Panc1 (cell line): ENCODE data around the gene TMEM203. TPM values are rescaled to one million over a fixed set of nuclear protein-coding genes. Genes with fewer than 3 reads are reported as not detected.
A peak's percentile ranks its signal among the peaks of the same experiment; 100 is the strongest.

Experiments used
- ATAC-seq: fragments of 200-7000 bp; cut with Tn5 transposase; 2 replicates; pipeline ENCODE4 v1.9.1; 2020; ENCODE audit warnings: mild to moderate bottlenecking, moderate library complexity
- BruUV-seq: library from RNA; stranded (reverse); fragments of 400-500 nt; replicated peaks from 2 replicates; lab custom pipeline; 2021; lab: Mats Ljungman, UMichigan
- CTCF ChIA-PET: fragments of 300-600 bp; sonication (Branson Sonifier 250); formaldehyde crosslinking; loops from one replicate; lab custom pipeline; 2022; ENCODE audit warnings: antibody characterized with exemption; lab: Charles Lee
- POLR2A ChIA-PET: fragments of 300-600 bp; sonication (Branson Sonifier 250); formaldehyde crosslinking; loops from one replicate; lab custom pipeline; 2022; ENCODE audit warnings: antibody characterized with exemption; lab: Charles Lee
- DNase-seq: peaks from one replicate; pipeline ENCODE4 v3.0.0-alpha.2; 2010; ENCODE audit warnings: low read depth, low spot score
- H3K27ac ChIP-seq: 2 replicates; pipeline ENCODE4 v1.5.1; 2011; ENCODE audit warnings: mild to moderate bottlenecking, low read length, inconsistent platforms
- H3K27me3 ChIP-seq: fragments of 200-500 bp; sonication (Bioruptor generic); 2 replicates; pipeline ENCODE4 v1.6.0; 2014; ENCODE audit warnings: low read length, inconsistent platforms; ENCODE audit not compliant: control insufficient read depth, insufficient read depth
- H3K36me3 ChIP-seq: fragments of 200-500 bp; sonication (Bioruptor generic); 2 replicates; pipeline ENCODE4 v1.5.1; 2014; ENCODE audit warnings: inconsistent platforms, mild to moderate bottlenecking, low read length, moderate library complexity; ENCODE audit not compliant: control insufficient read depth, insufficient read depth
- H3K4me1 ChIP-seq: 2 replicates; pipeline ENCODE4 v1.5.1; 2011; ENCODE audit warnings: inconsistent platforms, mild to moderate bottlenecking, low read length, moderate library complexity; ENCODE audit not compliant: control insufficient read depth, insufficient read depth
- H3K4me3 ChIP-seq, 2 experiments: 2 replicates each; pipeline ENCODE4 v1.5.1; 2011 to 2012; ENCODE audit warnings: low read depth in 2 of 2, low read length in 2 of 2, mild to moderate bottlenecking in 2 of 2, inconsistent platforms in 1 of 2, moderate library complexity in 1 of 2
- H3K9me3 ChIP-seq: fragments of 200-500 bp; sonication (Bioruptor generic); 2 replicates; pipeline ENCODE4 v1.5.1; 2014; ENCODE audit warnings: low read depth, mild to moderate bottlenecking, inconsistent platforms, low read length, moderate library complexity; ENCODE audit not compliant: control insufficient read depth, insufficient read depth
- POLR2AphosphoS5 ChIP-seq: IDR thresholded peaks from 2 replicates; pipeline ENCODE4 v1.6.1; 2012; ENCODE audit warnings: mild to moderate bottlenecking, low read depth, low read length, moderate library complexity
- REST ChIP-seq, 2 experiments: IDR thresholded peaks; 2 replicates each; pipeline ENCODE4 v1.6.1; 2011 to 2012; ENCODE audit warnings: low read depth in 2 of 2, control low read depth in 1 of 2, low read length in 1 of 2, mild to moderate bottlenecking in 1 of 2, moderate library complexity in 1 of 2; ENCODE audit not compliant: insufficient read depth in 1 of 2
- SIN3A ChIP-seq: IDR thresholded peaks from 2 replicates; pipeline ENCODE4 v1.6.1; 2012; ENCODE audit warnings: low read depth, mild to moderate bottlenecking, low read length, moderate library complexity, borderline replicate concordance; ENCODE audit not compliant: insufficient read depth
- TCF7L2 ChIP-seq: IDR thresholded peaks from 2 replicates; pipeline ENCODE4 v1.6.1; 2011; ENCODE audit warnings: mild to moderate bottlenecking, low read depth, low read length, inconsistent platforms
- in situ Hi-C: cut with HindIII; loops from 2 replicates; pipeline ENCODE4 v1.10.0; 2016; ENCODE audit warnings: low sequenced_read_pairs, low pct_unique_long_range_greater_than_20kb
- intact Hi-C: fragments of 100-400 bp; cut with micrococcal nuclease; formaldehyde crosslinking; loops from one replicate; pipeline ENCODE4 v1.10.0; 2022; ENCODE audit not compliant: unreplicated experiment
- total RNA-seq: library from RNA; stranded (reverse); gene quantifications from one replicate; pipeline ENCODE4 v1.2.1, GENCODE V29; 2021; ENCODE audit not compliant: unreplicated experiment
- TF ChIP-seq, protein P1 (sequence below): fragments of 450-650 bp; IDR thresholded peaks from 2 replicates; pipeline ENCODE4 v1.5.1; 2017; ENCODE audit warnings: mild to moderate bottlenecking

The TMEM203 gene
- total RNA-seq, 1 experiment from 2014 or later, result 25.4 TPM

DNA sequence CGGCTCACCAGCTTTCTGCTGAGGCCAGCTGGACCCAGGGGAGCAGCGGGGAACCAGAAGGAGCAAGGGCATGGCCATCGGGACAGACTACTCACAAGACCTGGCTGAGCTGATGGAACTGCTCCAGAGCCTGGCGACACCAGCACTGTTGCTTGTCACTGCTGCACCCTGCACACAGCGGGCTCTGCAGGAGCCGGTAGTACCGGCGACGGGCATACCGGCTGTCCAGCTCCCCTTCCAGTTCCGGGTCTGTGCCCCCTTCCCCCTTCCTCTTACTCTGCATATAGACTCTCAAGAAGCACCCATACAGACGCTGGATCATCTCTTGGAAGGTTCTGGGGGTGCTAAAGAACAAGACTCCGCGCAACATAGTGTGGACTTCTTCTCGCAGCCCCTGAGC, 18.1 kb downstream of the TMEM203 start:
- no peaks in the 10 kb centered on the region; the same call in 1 of the 2 replicates for H3K36me3 ChIP-seq
- CTCF ChIA-PET, result no interaction called here
- H3K4me3 ChIP-seq, result peak overlapping the region; percentile 88 to 89
- peak overlapping the region; percentile 74 for H3K27ac ChIP-seq
- DNase-seq (no peak), ATAC-seq (no peak)
- in situ Hi-C loops, result no loop called here
- H3K4me1 ChIP-seq, result peaks cover 18% of the 10 kb centered on the region
- TF ChIP-seq TCF7L2 (no peak), REST (IDR thresholded peaks at IDR 0.05; ENCODE audit: insufficient read depth in 1 of 2, low read depth in 2 of 2, low read length in 1 of 2) (no peak), POLR2AphosphoS5 (no peak), SIN3A (no peak)
- TF ChIP-seq, protein P1, sequence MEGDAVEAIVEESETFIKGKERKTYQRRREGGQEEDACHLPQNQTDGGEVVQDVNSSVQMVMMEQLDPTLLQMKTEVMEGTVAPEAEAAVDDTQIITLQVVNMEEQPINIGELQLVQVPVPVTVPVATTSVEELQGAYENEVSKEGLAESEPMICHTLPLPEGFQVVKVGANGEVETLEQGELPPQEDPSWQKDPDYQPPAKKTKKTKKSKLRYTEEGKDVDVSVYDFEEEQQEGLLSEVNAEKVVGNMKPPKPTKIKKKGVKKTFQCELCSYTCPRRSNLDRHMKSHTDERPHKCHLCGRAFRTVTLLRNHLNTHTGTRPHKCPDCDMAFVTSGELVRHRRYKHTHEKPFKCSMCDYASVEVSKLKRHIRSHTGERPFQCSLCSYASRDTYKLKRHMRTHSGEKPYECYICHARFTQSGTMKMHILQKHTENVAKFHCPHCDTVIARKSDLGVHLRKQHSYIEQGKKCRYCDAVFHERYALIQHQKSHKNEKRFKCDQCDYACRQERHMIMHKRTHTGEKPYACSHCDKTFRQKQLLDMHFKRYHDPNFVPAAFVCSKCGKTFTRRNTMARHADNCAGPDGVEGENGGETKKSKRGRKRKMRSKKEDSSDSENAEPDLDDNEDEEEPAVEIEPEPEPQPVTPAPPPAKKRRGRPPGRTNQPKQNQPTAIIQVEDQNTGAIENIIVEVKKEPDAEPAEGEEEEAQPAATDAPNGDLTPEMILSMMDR, result no peak
- POLR2A ChIA-PET, result no interaction called here
- H3K9me3 ChIP-seq, result no peaks in the 10 kb centered on the region
- H3K27me3 ChIP-seq, result no peaks in the 10 kb centered on the region
- no TSS peak for BruUV-seq
- intact Hi-C loops, result no loop called here

DNA sequence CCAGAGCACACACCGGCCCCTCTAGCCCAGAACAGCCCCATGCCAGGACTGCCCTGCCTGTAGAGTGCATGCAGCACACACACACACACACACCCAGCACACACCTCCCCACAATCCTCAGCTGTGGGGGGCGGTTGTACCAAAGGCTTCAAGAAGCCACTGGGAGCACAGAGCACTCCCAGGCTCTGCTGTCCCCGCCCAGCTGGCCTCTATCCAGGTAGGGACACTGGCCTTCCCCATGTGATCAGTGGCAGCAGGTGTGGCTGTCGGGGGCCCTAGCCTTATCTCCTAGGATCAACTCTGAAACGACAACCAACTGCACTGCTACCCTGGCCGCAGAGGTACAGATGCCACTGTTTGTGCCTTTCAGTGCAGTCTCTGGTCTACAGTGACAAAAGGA, 19.1 kb downstream of the TMEM203 start:
- H3K27ac ChIP-seq, result no peak overlapping the region
- CTCF ChIA-PET, result no interaction called here
- DNase-seq (no peak), ATAC-seq (no peak)
- POLR2A ChIA-PET, result no interaction called here
- H3K9me3 ChIP-seq, result no peaks in the 10 kb centered on the region
- no peaks in the 10 kb centered on the region; the same call in 1 of the 2 replicates for H3K36me3 ChIP-seq
- in situ Hi-C loops, result no loop called here
- peaks cover 18% of the 10 kb centered on the region for H3K4me1 ChIP-seq
- intact Hi-C loops, result no loop called here
- H3K4me3 ChIP-seq, result peak overlapping the region in 1 of 2 experiments; percentile 88; a peak in 2 of 4 replicates
- BruUV-seq, result no TSS peak
- TF ChIP-seq TCF7L2 (no peak), REST (IDR thresholded peaks at IDR 0.05; ENCODE audit: insufficient read depth in 1 of 2, low read depth in 2 of 2, low read length in 1 of 2) (no peak), POLR2AphosphoS5 (no peak), SIN3A (no peak)
- TF ChIP-seq, protein P1, result no peak
- no peaks in the 10 kb centered on the region for H3K27me3 ChIP-seq
